Measurements from ENCODE around the gene HOXD4. TPM values are rescaled to one million over a fixed set of nuclear protein-coding genes. Genes with fewer than 3 reads are reported as not detected.

HOXD4 gene
- total RNA-seq, 1 donor from 2014 or later: not detected

- Mint-ChIP-seq H3K27me3 (peaks cover 71% of the 10 kb centered on the region), H3K4me3 (no peak overlapping the region), H3K36me3 (ENCODE audit: low read depth) (no peaks in the 10 kb centered on the region), H3K27ac (no peak overlapping the region), H3K9me3 (no peaks in the 10 kb centered on the region), H3K4me1 (peaks cover 31% of the 10 kb centered on the region)
- TF ChIP-seq, protein P1, sequence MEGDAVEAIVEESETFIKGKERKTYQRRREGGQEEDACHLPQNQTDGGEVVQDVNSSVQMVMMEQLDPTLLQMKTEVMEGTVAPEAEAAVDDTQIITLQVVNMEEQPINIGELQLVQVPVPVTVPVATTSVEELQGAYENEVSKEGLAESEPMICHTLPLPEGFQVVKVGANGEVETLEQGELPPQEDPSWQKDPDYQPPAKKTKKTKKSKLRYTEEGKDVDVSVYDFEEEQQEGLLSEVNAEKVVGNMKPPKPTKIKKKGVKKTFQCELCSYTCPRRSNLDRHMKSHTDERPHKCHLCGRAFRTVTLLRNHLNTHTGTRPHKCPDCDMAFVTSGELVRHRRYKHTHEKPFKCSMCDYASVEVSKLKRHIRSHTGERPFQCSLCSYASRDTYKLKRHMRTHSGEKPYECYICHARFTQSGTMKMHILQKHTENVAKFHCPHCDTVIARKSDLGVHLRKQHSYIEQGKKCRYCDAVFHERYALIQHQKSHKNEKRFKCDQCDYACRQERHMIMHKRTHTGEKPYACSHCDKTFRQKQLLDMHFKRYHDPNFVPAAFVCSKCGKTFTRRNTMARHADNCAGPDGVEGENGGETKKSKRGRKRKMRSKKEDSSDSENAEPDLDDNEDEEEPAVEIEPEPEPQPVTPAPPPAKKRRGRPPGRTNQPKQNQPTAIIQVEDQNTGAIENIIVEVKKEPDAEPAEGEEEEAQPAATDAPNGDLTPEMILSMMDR (IDR thresholded peaks at IDR 0.05): no peak
- DNase-seq: no peak
- intact Hi-C loops (cut with micrococcal nuclease): loop anchor here (2.0 to 10.0 kb wide), 5 partner anchors 32 to 1795 kb away; partner anchors contain the start of genes HOXD12 and SP9
- ChIA-PET POLR2A (no interaction called here), CTCF (interaction anchor here (1.4 to 4.1 kb wide), 2 partner anchors 11 to 326 kb away, joined by 4 to 19 read pairs; no protein-coding TSS in a partner anchor)
- no peak for ATAC-seq (ENCODE audit: low read depth)
Observed at GRCh38 chr2:176129813-176130146, 21.6 kb upstream of the HOXD4 start.

DNA sequence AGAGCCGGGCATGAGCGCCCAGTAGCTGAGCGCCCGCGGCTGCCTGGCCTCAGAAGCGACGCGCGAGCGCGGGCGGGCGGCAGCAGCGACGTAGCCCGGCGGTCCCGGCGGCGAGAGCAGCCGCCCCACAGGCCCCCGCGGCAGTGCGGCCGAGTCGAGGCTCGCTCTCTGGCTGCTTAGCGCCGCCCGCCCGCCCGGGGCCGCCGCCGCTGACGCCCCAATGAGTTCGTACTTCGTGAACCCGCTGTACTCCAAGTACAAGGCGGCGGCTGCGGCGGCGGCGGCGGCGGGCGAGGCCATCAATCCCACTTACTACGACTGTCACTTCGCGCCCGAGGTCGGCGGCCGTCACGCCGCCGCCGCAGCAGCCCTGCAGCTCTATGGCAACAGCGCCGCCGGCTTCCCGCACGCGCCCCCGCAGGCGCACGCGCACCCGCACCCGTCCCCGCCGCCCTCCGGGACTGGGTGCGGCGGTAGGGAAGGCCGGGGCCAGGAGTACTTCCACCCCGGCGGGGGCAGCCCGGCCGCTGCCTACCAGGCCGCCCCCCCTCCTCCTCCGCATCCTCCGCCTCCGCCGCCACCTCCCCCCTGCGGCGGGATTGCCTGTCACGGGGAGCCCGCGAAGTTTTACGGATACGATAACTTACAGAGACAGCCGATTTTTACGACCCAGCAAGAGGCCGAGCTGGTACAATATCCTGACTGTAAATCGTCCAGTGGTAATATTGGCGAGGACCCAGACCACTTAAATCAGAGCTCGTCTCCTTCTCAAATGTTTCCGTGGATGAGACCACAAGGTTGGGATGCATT lies 21.0 kb upstream of the HOXD4 start:
- H3K9me3 Mint-ChIP-seq: no peaks in the 10 kb centered on the region
- ChIA-PET CTCF (interaction anchor here (1.4 to 4.1 kb wide), 2 partner anchors 10 to 325 kb away, joined by 4 to 19 read pairs; no protein-coding TSS in a partner anchor), POLR2A (no interaction called here)
- H3K4me3 Mint-ChIP-seq: peak overlapping the region; percentile 57
- no peaks in the 10 kb centered on the region for H3K36me3 Mint-ChIP-seq (ENCODE audit: low read depth)
- ATAC-seq (ENCODE audit: low read depth) (peak; percentile 18), DNase-seq (no peak)
- intact Hi-C loops (cut with micrococcal nuclease): loop anchor here (2.0 to 10.0 kb wide), 3 partner anchors 33 to 1796 kb away; partner anchors contain the start of genes HOXD12 and SP9
- H3K4me1 Mint-ChIP-seq: peaks cover 32% of the 10 kb centered on the region
- TF ChIP-seq, protein P1 (IDR thresholded peaks at IDR 0.05): no peak
- H3K27ac Mint-ChIP-seq: peak overlapping the region; percentile 41
- H3K27me3 Mint-ChIP-seq: peaks cover 73% of the 10 kb centered on the region

DNA sequence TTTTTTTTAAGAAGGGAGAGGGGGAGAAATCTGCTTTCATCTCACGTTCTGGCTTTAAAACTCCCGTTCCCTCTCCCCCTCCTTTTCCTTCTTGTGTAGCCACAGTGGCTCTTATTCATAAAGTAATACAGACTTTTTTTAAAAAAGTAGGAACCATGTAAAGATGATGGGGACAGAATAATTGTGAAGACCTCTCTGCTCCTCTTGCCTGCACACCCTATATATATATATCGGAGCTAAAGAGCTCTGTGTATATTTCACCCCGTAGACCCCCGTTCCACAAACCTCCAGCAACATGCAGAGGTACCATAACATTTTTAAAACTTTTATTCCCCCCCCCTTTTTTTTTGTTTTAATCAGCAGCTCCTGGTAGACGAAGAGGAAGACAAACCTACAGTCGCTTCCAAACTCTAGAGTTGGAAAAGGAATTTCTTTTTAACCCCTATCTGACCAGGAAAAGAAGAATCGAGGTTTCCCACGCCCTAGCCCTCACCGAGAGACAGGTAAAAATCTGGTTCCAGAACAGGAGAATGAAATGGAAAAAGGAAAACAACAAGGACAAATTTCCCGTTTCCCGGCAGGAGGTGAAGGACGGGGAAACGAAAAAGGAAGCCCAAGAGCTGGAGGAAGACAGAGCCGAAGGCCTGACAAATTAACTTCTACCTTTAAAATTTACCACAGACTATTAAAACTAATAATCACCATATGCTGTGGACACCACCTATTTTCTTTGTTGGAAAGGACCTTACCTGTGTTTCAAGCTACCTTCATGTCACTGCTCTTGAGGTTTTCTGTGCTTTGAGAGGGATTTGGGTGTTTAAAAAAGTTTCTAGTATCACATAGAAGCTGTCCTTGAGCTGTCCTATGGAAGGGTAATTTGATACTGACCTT lies 20.1 kb upstream of the HOXD4 start:
- H3K27ac Mint-ChIP-seq: peak overlapping the region; percentile 41
- no peaks in the 10 kb centered on the region for H3K36me3 Mint-ChIP-seq (ENCODE audit: low read depth)
- DNase-seq (no peak), ATAC-seq (ENCODE audit: low read depth) (no peak)
- POLR2A ChIA-PET: interaction anchor here (0.5 kb wide), 1 partner anchor 1747 kb away, joined by 6 read pairs; no protein-coding TSS in a partner anchor
- H3K27me3 Mint-ChIP-seq: peaks cover 73% of the 10 kb centered on the region
- peaks cover 40% of the 10 kb centered on the region for H3K4me1 Mint-ChIP-seq
- intact Hi-C loops (cut with micrococcal nuclease): loop anchor here (2.0 to 10.0 kb wide), 3 partner anchors 34 to 1796 kb away; partner anchors contain the start of genes HOXD12 and SP9
- TF ChIP-seq, protein P1 (IDR thresholded peaks at IDR 0.05): no peak
- CTCF ChIA-PET: interaction anchor here (1.4 to 4.1 kb wide), 4 partner anchors 9 to 521 kb away, joined by 4 to 19 read pairs (median 6); no protein-coding TSS in a partner anchor
- H3K4me3 Mint-ChIP-seq: peak overlapping the region; percentile 57
- no peaks in the 10 kb centered on the region for H3K9me3 Mint-ChIP-seq

DNA sequence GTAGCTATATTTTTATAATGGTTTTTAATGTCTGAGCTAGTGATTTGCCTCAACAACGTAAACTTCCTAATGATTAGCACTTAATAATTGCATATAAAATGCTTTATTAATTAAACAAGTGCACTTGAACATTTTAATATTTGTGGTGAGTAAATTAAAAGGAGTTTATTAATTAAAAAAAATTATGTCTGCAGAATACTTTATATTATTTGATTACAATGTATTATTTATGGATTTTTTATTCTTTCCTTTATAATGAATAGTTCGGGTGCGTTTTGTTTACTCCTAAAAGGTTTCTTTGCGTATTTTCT lies 19.5 kb upstream of the HOXD4 start:
- Mint-ChIP-seq H3K27ac (no peak overlapping the region), H3K9me3 (no peaks in the 10 kb centered on the region), H3K4me3 (no peak overlapping the region), H3K4me1 (peaks cover 42% of the 10 kb centered on the region), H3K27me3 (peaks cover 71% of the 10 kb centered on the region), H3K36me3 (ENCODE audit: low read depth) (no peaks in the 10 kb centered on the region)
- TF ChIP-seq, protein P1 (IDR thresholded peaks at IDR 0.05): no peak
- DNase-seq: no peak
- ChIA-PET CTCF (interaction anchor here (1.4 to 4.1 kb wide), 3 partner anchors 324 to 521 kb away, joined by 5 to 19 read pairs (median 7); no protein-coding TSS in a partner anchor), POLR2A (interaction anchor here (0.5 kb wide), 1 partner anchor 1748 kb away, joined by 6 read pairs; no protein-coding TSS in a partner anchor)
- intact Hi-C loops (cut with micrococcal nuclease): loop anchor here (2.0 to 10.0 kb wide), 4 partner anchors 25 to 1797 kb away; partner anchors contain the start of genes HOXD12, HOXD3 and SP9
- no peak for ATAC-seq (ENCODE audit: low read depth)
